GM12872 (cell line): ENCODE measurements around the gene SNAPC2.

Experiments used
- CTCF ChIP-seq: IDR thresholded peaks from 3 replicates; pipeline ENCODE4 v1.5.1; 2011; ENCODE audit warnings: low read depth, mild to moderate bottlenecking, low read length, moderate library complexity; ENCODE audit not compliant: insufficient read depth

The SNAPC2 gene

GRCh38 chr19:7912697-7913564 lies 7.2 kb upstream of the SNAPC2 start:
- TF ChIP-seq CTCF: no peak

DNA sequence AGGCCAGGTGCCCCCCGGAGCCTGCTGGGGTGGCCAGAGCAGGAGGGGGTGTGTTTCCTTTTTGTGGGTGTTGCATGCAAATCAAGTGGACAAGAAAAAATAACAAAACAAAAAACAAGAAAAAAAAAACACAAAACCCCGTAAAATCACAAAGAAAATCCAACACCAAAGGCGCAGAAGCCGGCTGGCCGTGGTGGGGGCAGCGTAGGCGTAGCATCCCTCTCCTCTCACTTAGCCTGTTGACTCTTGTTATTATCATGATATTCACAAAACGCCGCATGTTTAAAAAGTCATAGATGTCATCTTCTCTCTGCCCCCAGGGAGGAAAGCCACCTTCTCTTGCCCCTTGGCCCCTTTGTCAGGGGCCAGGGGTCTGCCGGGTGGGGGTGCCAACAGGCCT lies 6.5 kb upstream of the SNAPC2 start:
- TF ChIP-seq CTCF: no peak

DNA sequence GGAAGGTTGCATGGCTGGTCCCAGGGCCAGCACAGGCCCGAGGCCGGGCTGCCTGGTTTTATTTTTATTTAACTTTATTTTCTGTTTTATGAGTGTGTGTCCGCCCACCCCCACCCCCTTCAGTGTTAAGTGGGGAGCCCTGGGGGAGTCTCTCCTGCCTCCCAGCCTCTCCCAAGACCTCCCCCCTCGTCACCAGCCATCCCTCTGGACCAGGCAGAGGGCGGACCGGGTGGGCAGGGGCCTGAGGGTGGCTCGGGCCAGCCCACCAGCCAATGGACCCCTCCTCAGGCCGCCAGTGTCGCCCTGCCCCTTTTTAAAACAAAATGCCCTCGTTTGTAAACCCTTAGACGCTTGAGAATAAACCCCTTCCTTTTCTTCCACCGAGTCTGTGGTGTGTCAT lies 6.0 kb upstream of the SNAPC2 start:
- no peak for TF ChIP-seq CTCF

GRCh38 chr19:7914598-7915045 lies 5.5 kb upstream of the SNAPC2 start, which contains the start of gene TGFBR3L:
Gene TGFBR3L (plus strand): TSS chr19:7914830.
- no peak for TF ChIP-seq CTCF

DNA sequence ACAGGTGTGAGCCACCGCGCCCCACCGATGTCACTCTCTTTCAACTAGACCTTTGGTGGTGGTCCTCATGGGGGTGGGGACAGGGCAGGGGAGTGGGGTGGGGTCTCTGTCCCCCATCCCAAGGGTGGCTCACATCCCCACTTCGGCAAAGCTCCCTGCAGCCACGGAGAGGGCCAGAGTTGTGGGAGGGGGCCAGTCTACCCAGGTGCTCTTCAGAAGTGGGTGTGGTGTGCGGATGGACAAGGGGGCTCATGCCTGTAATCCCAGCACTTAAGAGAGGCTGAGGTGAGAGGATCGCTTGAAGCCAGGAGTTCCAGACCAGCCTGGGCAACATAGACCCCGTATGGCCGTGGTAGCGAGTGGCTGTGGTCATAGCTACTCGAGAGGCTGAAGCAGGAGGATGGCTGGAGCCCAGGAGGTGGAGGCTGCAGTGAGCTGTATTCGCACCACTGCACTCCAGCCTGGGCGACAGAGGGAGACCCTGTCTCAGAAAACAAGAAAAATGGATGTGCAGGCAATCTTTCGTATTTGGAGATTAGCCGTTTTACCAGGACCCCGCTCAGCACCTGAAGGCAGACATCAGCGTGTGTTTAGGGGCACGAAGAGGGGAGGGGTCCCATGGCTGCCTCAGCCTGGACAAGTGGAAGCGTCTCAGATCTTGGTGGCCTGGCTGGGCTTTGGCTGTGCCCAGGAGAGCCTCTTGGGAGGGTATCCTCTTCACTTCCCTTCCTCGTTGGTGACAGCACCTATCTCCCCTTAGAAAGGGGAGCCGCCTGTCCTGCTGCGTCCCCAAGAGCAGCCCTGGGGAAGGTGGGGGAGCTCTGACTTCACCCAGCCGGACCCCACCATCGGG lies 4.7 kb upstream of the SNAPC2 start:
- no peak for TF ChIP-seq CTCF

DNA sequence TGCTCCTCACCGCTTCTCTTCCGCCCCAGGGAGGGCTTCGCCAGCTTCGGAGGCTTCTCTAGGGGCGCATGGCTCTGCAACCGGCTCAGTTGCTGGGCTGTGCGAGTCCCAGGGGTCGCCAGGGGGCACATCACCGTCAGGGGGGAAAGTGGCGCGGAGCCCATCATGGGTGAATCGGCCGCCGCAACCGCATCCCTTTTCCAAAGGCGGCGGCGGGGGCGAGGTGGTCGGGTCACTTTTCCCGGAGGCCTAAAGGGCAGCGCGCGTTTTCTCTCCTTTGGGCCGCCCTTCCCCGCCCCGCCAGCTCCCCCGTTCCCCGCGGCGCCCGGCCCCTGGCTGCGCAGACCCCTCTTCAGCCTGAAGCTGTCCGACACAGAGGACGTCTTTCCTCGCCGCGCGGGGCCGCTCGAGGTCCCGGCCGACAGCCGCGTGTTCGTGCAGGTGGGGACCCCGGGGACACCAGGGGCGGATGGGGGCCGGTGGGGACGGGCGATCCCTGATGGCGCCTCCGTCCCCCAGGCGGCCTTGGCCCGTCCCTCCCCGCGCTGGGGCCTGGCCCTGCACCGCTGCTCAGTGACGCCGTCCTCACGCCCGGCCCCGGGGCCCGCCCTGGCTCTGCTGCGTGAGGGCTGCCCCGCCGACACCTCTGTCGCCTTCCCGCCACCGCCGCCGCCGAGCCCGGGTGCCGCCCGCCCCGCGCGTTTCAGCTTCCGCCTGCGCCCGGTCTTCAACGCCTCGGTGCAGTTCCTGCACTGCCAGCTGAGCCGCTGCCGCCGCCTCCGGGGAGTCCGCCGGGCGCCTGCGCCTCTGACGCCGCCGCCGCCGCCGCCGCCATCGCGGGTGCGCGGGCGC lies 3.8 kb upstream of the SNAPC2 start:
- TF ChIP-seq CTCF: no peak

DNA sequence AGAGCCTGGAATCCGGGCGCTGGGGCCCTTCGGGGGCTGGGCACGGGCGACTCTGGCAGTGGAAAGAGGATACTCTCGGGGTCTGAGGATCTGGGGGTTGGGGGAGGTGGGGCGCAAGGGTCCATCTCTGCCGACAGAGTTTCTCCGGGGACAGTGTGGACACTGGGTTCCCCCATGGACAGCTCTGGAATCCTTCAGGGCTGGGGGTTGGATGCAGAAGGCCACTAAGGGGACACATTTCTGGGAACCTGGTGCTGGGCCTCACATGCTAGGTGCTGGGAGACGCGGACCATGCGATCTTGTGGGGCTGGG lies 3.2 kb upstream of the SNAPC2 start:
- TF ChIP-seq CTCF: no peak
